IPS DF 6.9 (cell line): Measurements from ENCODE around the gene NHERF1.

Source experiments
- DNase-seq: peaks from one replicate; pipeline ENCODE4 v3.0.0-alpha.2; 2013; ENCODE audit warnings: low read depth, low spot score
- H3K27ac ChIP-seq: one replicate; pipeline ENCODE4 v1.5.1; 2013; ENCODE audit warnings: low read length, control low read depth
- H3K27me3 ChIP-seq: 2 replicates; pipeline ENCODE4 v1.6.1; 2013; ENCODE audit warnings: mild to moderate bottlenecking, low read length; ENCODE audit not compliant: control insufficient read depth, insufficient read depth
- H3K36me3 ChIP-seq: 2 replicates; pipeline ENCODE4 v1.6.1; 2013; ENCODE audit warnings: low read length; ENCODE audit not compliant: control insufficient read depth, insufficient read depth
- H3K4me1 ChIP-seq: 2 replicates; pipeline ENCODE4 v1.6.1; 2013; ENCODE audit warnings: low read length; ENCODE audit not compliant: control insufficient read depth, insufficient read depth
- H3K4me3 ChIP-seq: 2 replicates; pipeline ENCODE4 v1.5.1; 2013; ENCODE audit warnings: mild to moderate bottlenecking, low read length
- H3K9me3 ChIP-seq: 2 replicates; pipeline ENCODE4 v1.6.1; 2013; ENCODE audit warnings: low read length, inconsistent platforms; ENCODE audit not compliant: control insufficient read depth, insufficient read depth
- WGBS: extraction: QIAGEN DNeasy Blood & Tissue Kit; methylation state at CpG from one replicate; pipeline ENCODE4 v1.1.7; 2013; ENCODE audit warnings: mixed read lengths, missing lambda C conversion rate; ENCODE audit not compliant: insufficient read length, insufficient coverage; 5-methylcytosine and 5-hydroxymethylcytosine counted together

Gene NHERF1

DNA sequence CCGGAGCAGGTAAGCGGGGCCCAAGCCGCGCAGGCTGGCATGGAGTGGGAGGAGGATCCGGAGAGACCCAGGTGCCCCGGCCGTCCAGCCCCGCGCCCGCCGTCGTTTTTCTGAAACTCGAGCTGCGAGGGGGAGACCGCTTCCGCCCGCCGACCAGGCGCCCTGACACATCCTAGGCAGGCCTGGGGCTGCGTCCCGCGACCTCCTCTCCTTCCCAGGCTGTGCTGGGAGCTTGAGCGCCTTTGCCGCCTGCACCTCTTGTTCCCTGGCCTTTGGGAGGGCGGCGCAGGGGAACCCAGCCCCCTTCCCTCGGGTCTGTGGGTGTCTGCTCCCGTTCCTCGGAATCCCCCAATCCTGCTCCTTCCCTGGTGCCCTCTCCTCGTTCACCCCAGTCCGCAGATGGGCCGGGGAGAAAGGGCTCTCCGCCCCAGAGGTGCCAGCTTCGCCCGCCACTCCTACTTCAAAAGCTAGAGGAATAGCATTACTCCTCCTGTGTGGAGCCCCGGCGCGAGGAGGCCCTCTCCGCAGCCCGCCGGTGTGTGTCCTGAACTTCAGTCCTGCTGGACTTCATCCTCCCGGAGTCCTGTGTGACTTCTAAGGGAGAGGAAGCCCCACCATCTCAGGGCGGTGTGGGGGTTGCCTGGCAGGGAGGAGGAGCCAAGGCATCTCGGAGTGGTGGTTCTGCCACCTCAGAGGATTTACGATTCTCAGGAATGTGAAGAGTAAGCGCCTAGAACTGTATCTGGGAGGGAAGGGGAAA is 1.0 kb downstream of the NHERF1 start:
- no CpG with 5 or more reads among the region's 46 CpGs for WGBS
- H3K27ac ChIP-seq: no peak overlapping the region
- peaks cover 15% of the 10 kb centered on the region for H3K4me1 ChIP-seq
- H3K4me3 ChIP-seq: peak overlapping the region; percentile 97
- DNase-seq: no peak
- no peaks in the 10 kb centered on the region for H3K27me3 ChIP-seq
- no peaks in the 10 kb centered on the region for H3K36me3 ChIP-seq
- H3K9me3 ChIP-seq: no peaks in the 10 kb centered on the region

DNA sequence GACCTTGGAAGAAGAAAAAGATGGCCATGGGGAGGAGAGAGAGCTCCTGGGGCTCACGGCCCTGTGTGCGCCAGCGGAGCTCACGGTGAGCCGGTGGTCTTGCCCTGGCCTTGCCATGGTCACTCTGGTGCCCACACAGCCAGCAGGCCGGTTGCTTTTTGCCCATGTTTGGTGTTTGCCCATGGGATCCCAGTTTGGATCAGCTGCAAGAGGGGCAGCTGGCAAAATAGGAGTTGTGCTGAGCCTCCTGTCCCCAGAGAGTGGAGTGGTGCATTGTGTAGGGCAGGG is 1.6 kb downstream of the NHERF1 start:
- Histone ChIP-seq H3K27me3 (no peaks in the 10 kb centered on the region), H3K27ac (no peak overlapping the region)
- no CpG with 5 or more reads among the region's 6 CpGs for WGBS

DNA sequence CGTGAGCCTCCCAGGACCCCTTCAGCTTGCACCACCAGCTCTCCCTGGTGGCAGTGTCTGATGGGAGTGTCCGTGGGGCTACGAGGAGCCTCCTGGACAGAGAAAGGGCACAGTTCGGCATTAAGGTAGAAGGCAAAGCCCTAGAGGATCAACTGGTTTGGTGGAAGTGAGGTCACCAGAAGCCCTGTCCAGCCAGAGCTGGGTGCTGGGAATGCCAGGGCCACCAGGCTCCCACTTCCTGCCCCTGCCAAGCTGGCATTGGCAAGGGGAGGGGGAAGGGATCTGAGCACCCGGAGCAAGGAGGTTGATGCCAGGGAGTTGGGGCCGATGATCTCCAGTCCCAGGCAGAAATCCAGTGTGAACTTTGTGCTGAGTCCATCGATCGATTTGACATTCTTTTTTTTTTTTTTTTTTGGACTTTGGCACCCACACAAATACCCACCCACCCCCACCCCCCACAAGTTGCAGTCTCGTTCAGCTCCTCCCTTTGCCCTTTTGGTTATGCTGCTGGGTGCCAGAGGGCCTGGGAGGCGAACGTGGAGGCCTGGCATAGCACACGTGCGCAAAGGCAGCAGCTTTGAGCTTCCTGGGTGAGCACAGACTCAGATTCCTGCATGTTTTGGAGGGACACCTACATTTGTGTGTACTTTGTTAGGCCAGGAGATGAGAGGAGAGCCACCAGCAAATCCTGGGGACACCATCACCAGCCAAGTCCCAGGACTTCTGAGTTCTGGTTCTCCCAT is 2.1 kb downstream of the NHERF1 start:
- DNase-seq: no peak
- Histone ChIP-seq H3K4me3 (no peak overlapping the region), H3K4me1 (peaks cover 12% of the 10 kb centered on the region), H3K27ac (no peak overlapping the region), H3K36me3 (no peaks in the 10 kb centered on the region), H3K9me3 (no peaks in the 10 kb centered on the region), H3K27me3 (no peaks in the 10 kb centered on the region)
- no CpG with 5 or more reads among the region's 13 CpGs for WGBS

More for the DNA sequence above, 1.6 kb downstream of the NHERF1 start:
- Histone ChIP-seq H3K9me3 (no peaks in the 10 kb centered on the region), H3K36me3 (no peaks in the 10 kb centered on the region), H3K4me1 (peaks cover 12% of the 10 kb centered on the region), H3K4me3 (peak overlapping the region; percentile 97; the same call in 1 of the 2 replicates)
- no peak for DNase-seq

DNA sequence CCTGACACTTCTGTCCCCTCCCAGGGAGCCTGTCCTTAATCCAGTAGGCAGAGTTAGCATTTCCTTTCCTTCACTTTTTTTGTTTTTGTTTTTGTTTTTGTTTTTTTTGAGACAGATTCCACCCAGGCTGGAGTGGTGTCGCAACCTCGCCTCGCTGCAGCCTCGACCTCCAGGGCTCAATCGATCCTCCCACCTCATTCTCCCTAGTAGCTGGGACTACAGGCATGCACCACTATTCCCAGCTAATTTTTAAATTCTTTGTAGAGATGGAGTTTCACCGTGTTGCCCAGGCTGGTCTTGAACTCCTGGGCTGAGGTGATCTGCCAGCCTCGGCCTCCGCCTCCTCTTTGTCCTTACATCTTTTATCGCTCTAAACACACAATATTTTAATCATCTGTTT is 4.0 kb downstream of the NHERF1 start:
- no peaks in the 10 kb centered on the region for H3K36me3 ChIP-seq
- H3K4me1 ChIP-seq: peaks cover 8% of the 10 kb centered on the region
- no peak for DNase-seq
- WGBS: no CpG with 5 or more reads among the region's 9 CpGs
- no peak overlapping the region for H3K27ac ChIP-seq
- H3K9me3 ChIP-seq: no peaks in the 10 kb centered on the region
- H3K27me3 ChIP-seq: no peaks in the 10 kb centered on the region
- H3K4me3 ChIP-seq: no peak overlapping the region

DNA sequence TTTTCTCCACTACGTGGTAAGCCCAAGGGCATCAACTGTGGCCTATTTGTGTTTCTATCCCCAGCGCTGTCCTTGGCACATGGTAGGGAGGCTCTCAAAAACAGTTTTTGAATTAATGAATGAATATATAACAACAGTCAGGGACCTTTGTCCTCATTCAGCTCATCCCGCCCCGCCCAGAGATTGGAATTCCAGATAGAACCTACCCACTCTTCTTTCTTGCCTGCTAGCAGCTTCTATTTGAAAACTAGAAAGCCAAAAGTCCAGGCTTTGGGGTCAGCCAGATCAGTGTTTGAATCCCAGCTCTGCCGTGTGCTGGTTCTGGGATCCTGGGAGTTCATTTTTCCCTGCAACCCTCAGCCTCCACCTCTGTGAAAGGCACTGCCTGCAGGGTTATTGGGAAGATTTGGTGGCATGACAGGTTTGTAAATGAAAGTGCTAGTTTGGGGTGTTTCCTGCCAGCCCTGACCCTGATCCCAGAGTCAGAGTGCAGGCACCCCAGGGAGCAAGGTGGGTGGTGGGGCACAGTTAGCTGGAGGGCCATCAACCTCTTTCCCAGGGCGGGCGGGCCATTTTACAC is 4.5 kb downstream of the NHERF1 start:
- H3K9me3 ChIP-seq: no peaks in the 10 kb centered on the region
- DNase-seq: no peak
- peaks cover 10% of the 10 kb centered on the region for H3K4me1 ChIP-seq
- no CpG with 5 or more reads among the region's 7 CpGs for WGBS
- no peak overlapping the region for H3K27ac ChIP-seq
- H3K27me3 ChIP-seq: no peaks in the 10 kb centered on the region
- no peak overlapping the region for H3K4me3 ChIP-seq
- H3K36me3 ChIP-seq: no peaks in the 10 kb centered on the region

DNA sequence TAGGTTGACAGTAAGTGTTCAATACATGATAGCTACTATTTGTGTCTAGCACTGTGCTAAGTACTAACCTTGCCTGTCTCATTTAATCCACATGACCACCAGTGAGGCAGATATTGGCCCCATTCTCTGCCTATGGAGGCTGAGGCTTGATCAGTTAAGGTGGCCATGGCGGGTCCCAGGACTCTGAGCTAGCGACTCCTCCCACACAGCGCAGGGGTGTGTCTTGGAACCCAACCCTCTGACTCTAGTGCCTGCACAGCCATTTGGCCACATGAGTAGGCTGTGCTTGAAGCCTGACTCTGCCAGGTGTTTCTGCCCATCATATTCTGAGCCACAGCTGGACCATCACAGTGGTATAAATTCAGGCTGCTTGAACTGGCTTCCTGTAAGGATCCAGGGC is 6.4 kb downstream of the NHERF1 start:
- H3K4me1 ChIP-seq: peaks cover 23% of the 10 kb centered on the region
- H3K4me3 ChIP-seq: no peak overlapping the region
- H3K9me3 ChIP-seq: no peaks in the 10 kb centered on the region
- no CpG with 5 or more reads among the region's 3 CpGs for WGBS
- DNase-seq: no peak
- H3K27ac ChIP-seq: no peak overlapping the region
- H3K27me3 ChIP-seq: no peaks in the 10 kb centered on the region
- H3K36me3 ChIP-seq: no peaks in the 10 kb centered on the region; the same call in 1 of the 2 replicates

DNA sequence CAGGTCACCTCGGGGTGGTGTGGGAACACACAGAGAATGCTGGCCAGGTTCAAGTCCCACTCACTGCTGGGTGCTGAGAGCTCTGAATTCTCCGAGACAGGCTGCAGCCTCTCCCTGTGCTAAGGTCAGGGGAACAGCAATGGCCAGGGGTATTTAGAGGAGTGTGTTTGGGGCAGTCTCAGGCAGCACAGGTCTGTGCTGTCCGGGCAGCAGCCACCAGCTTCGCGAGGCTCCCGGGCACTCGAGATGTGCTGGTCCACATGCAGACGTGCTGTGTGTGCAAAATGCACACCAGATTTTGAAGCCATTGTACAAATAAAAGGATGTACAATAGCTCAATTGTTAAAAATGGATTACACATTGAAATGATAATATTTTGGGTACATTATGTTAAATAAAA is 7.1 kb downstream of the NHERF1 start:
- H3K4me1 ChIP-seq: peaks cover 28% of the 10 kb centered on the region
- WGBS: no CpG with 5 or more reads among the region's 8 CpGs

DNA sequence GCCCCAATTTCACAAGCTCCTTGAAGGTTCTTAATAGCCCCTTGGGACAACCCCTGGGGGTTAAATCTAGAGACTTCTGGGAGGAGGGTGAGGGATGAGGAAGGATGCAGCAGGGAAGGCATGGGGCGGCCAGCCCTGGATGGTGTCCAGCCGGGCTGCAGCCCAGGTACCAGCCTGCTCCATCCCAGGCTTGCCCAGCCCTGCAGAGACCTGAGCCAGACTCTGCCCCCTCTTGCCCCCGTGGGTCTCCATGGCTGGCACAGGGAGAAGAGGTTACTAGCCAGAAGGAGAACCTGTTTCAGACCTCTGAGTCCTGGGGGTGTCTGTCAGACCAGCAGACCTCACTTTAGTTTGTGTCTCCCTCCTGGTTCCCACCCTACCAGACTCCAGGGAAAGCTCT is 8.5 kb downstream of the NHERF1 start:
- no peak for DNase-seq
- Histone ChIP-seq H3K27me3 (no peaks in the 10 kb centered on the region), H3K4me1 (peaks cover 32% of the 10 kb centered on the region), H3K4me3 (no peak overlapping the region), H3K9me3 (no peaks in the 10 kb centered on the region), H3K27ac (no peak overlapping the region), H3K36me3 (no peaks in the 10 kb centered on the region; the same call in 1 of the 2 replicates)
- WGBS: no CpG with 5 or more reads among the region's 3 CpGs

More for the DNA sequence above, 7.1 kb downstream of the NHERF1 start:
- DNase-seq: no peak
- Histone ChIP-seq H3K27me3 (no peaks in the 10 kb centered on the region), H3K36me3 (no peaks in the 10 kb centered on the region; the same call in 1 of the 2 replicates), H3K27ac (no peak overlapping the region), H3K4me3 (no peak overlapping the region), H3K9me3 (no peaks in the 10 kb centered on the region)

DNA sequence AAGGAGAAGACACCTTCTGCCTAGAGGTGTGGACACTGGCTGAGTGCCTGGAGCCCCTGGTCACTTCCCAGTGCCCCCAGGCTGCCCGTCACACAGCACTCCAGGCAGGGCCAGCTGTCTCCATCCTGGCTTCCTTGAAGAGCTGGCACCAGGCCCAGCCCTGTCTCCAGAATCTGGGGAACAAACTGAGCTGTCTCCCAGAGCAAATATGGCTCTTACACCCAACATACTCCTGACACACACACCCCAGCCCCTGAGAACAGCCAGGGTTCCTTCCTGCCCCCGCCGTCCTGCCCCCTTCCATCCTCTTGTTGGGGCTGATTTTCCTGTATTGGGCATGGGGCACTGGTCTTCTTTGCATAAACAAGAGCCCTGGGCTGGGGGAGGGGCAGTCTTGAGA is 9.1 kb downstream of the NHERF1 start:
- Histone ChIP-seq H3K27me3 (no peaks in the 10 kb centered on the region), H3K36me3 (no peaks in the 10 kb centered on the region; the same call in 1 of the 2 replicates), H3K27ac (no peak overlapping the region), H3K9me3 (no peaks in the 10 kb centered on the region), H3K4me3 (no peak overlapping the region), H3K4me1 (peaks cover 34% of the 10 kb centered on the region)
- no peak for DNase-seq
- no CpG with 5 or more reads among the region's 3 CpGs for WGBS

DNA sequence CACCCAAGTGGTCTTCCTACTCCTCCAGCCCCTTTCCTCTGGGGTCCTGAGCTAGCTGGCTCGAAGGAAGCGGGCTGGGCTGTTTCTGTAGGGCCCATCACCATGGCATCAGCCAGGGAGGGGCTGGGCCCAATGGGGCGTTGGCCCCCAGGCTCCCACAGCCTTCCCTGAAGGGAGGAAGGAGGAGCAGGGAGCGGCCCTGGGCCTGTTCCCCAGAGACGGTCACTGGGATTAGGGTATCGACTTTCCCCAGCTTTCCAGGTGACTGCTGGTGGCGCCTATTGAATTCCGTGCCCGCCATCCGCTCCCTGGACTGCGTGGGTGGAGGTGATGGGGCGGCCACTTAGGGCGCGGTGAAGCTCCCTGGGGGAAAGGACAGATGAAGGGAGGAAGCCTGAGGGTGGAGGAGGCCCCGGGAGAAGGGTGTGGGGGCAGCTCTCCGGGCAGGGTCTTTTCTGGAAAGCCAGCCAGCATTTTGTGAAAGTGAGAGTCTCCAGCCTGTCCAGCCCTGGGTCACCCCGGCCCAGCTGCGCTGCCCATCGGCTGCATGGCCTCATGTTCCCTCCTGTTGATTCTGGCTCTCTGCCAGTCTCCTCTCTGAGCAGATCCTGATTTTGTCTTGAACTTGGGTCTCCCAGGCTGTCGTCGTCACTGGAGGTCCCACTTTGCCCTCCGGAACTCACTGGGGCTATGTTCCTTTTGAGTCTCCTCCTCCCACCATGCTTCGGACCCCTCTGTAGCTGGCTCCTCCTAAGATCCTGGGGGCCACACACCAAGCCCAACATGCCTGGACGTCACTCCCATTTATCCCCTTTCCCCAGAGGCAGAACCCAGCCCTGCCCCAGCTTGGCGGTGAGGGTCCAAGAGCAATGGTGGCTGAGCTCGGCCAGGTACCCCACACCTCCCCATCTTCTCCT is 9.8 kb downstream of the NHERF1 start:
- no peaks in the 10 kb centered on the region for H3K9me3 ChIP-seq
- no peaks in the 10 kb centered on the region; the same call in 1 of the 2 replicates for H3K36me3 ChIP-seq
- DNase-seq: no peak
- H3K4me1 ChIP-seq: peaks cover 34% of the 10 kb centered on the region
- no peaks in the 10 kb centered on the region for H3K27me3 ChIP-seq
- H3K4me3 ChIP-seq: no peak overlapping the region
- no peak overlapping the region for H3K27ac ChIP-seq
- no CpG with 5 or more reads among the region's 26 CpGs for WGBS
